IMR-90 (cell line): ENCODE results near the gene SCN1B. TPM values are rescaled to one million over a fixed set of nuclear protein-coding genes. Genes with fewer than 3 reads are reported as not detected.
"Not testable (repeated sequence)": the region's sequence is repeated elsewhere in the genome, so short reads cannot be mapped to it uniquely, and the experiment has no call there.

Experiments
- ATAC-seq: fragments of 200-7000 bp; cut with Tn5 transposase; 2 replicates; pipeline ENCODE4 v1.9.1; 2020; ENCODE audit warnings: low read depth, mild to moderate bottlenecking, moderate library complexity
- BruUV-seq: library from RNA; stranded (reverse); fragments of 400-500 nt; replicated peaks from 2 replicates; lab custom pipeline; 2021; lab: Mats Ljungman, UMichigan
- CTCF ChIA-PET: fragments of 300-600 bp; formaldehyde crosslinking; extraction: SDS; loops from one replicate; lab custom pipeline; 2021; ENCODE audit warnings: antibody characterized with exemption; lab: Yijun Ruan, JAX
- POLR2A ChIA-PET: fragments of 300-600 bp; sonication (Branson Sonifier 250); formaldehyde crosslinking; loops from one replicate; lab custom pipeline; 2022; ENCODE audit warnings: antibody characterized with exemption; ENCODE audit not compliant: unreplicated experiment; lab: Charles Lee
- DNase-seq: peaks from one replicate; pipeline ENCODE4 v3.0.0; 2013
- H2AFZ ChIP-seq: replicated peaks from 2 replicates; pipeline ENCODE3; 2013; ENCODE audit warnings: low read length, mild to moderate bottlenecking; ENCODE audit not compliant: poor library complexity
- H2AK5ac ChIP-seq: 2 replicates; pipeline ENCODE4 v1.6.1; 2013; ENCODE audit warnings: low read depth, low read length, inconsistent platforms
- H2AK9ac ChIP-seq: replicated peaks from 2 replicates; pipeline ENCODE3; 2013; ENCODE audit warnings: mild to moderate bottlenecking, low read depth, low read length, moderate library complexity; ENCODE audit not compliant: poor library complexity
- H2BK120ac ChIP-seq: 2 replicates; pipeline ENCODE4 v1.6.1; 2013; ENCODE audit warnings: low read depth, low read length, inconsistent platforms
- H2BK15ac ChIP-seq: 3 replicates; pipeline ENCODE4 v1.6.1; 2013; ENCODE audit warnings: low read depth, low read length, inconsistent platforms
- H2BK20ac ChIP-seq: 2 replicates; pipeline ENCODE4 v1.6.1; 2013; ENCODE audit warnings: low read depth, mild to moderate bottlenecking, inconsistent platforms, low read length, moderate library complexity
- H2BK5ac ChIP-seq: 2 replicates; pipeline ENCODE4 v1.6.1; 2013; ENCODE audit warnings: mild to moderate bottlenecking, low read depth, low read length, inconsistent platforms; ENCODE audit not compliant: poor library complexity, severe bottlenecking
- H3K14ac ChIP-seq: replicated peaks from 2 replicates; pipeline ENCODE4 v1.6.1; 2013; ENCODE audit warnings: low read depth, low read length, inconsistent platforms
- H3K18ac ChIP-seq: 2 replicates; pipeline ENCODE4 v1.6.1; 2013; ENCODE audit warnings: low read depth, low read length, control low read depth
- H3K23ac ChIP-seq: 2 replicates; pipeline ENCODE4 v1.6.1; 2013; ENCODE audit warnings: low read depth, low read length, inconsistent platforms
- H3K27ac ChIP-seq: 2 replicates; pipeline ENCODE4 v1.5.1; 2013; ENCODE audit warnings: mild to moderate bottlenecking, control low read depth, low read length; ENCODE audit not compliant: insufficient read depth
- H3K27me3 ChIP-seq: 2 replicates; pipeline ENCODE4 v1.6.1; 2013; ENCODE audit warnings: low read length; ENCODE audit not compliant: control insufficient read depth, insufficient read depth
- H3K36me3 ChIP-seq: 2 replicates; pipeline ENCODE4 v1.6.1; 2013; ENCODE audit warnings: low read length, mixed read lengths; ENCODE audit not compliant: control insufficient read depth, insufficient read depth
- H3K4ac ChIP-seq: 2 replicates; pipeline ENCODE4 v1.6.1; 2013; ENCODE audit warnings: low read depth, low read length, inconsistent platforms
- H3K4me1 ChIP-seq: 2 replicates; pipeline ENCODE4 v1.6.1; 2013; ENCODE audit warnings: low read length, mixed read lengths; ENCODE audit not compliant: control insufficient read depth, insufficient read depth
- H3K4me2 ChIP-seq: 2 replicates; pipeline ENCODE4 v1.6.1; 2013; ENCODE audit warnings: low read depth, mild to moderate bottlenecking, control low read depth, low read length, moderate library complexity
- H3K4me3 ChIP-seq: 2 replicates; pipeline ENCODE4 v1.5.1; 2013; ENCODE audit warnings: low read depth, mild to moderate bottlenecking, control low read depth, low read length, moderate library complexity; ENCODE audit not compliant: insufficient read depth
- H3K56ac ChIP-seq: 2 replicates; pipeline ENCODE4 v1.6.1; 2013; ENCODE audit warnings: low read length, inconsistent platforms; ENCODE audit not compliant: insufficient read depth; ENCODE audit errors: extremely low read depth
- H3K79me1 ChIP-seq, 2 experiments: 2 replicates each; pipeline ENCODE4 v1.6.1; 2013; ENCODE audit warnings: low read length in 2 of 2, inconsistent platforms in 1 of 2, low read depth in 1 of 2
- H3K9ac ChIP-seq: 2 replicates; pipeline ENCODE4 v1.6.1; 2013; ENCODE audit warnings: low read depth, low read length, control low read depth
- H3K9me1 ChIP-seq: 2 replicates; pipeline ENCODE4 v1.6.1; 2013; ENCODE audit warnings: low read length, inconsistent platforms; ENCODE audit not compliant: insufficient read depth
- H3K9me3 ChIP-seq: 2 replicates; pipeline ENCODE4 v1.6.1; 2013; ENCODE audit warnings: low read length; ENCODE audit not compliant: control insufficient read depth, insufficient read depth
- H4K20me1 ChIP-seq: 2 replicates; pipeline ENCODE4 v1.6.1; 2013; ENCODE audit warnings: low read length, inconsistent platforms; ENCODE audit not compliant: insufficient read depth
- H4K5ac ChIP-seq: 2 replicates; pipeline ENCODE4 v1.6.1; 2013; ENCODE audit warnings: mild to moderate bottlenecking, low read depth, low read length, control low read depth
- H4K8ac ChIP-seq, 2 experiments: 2 replicates each; pipeline ENCODE4 v1.6.1; 2013; ENCODE audit warnings: low read depth in 2 of 2, low read length in 2 of 2, control low read depth in 1 of 2, inconsistent platforms in 1 of 2
- H4K91ac ChIP-seq: 2 replicates; pipeline ENCODE4 v1.6.1; 2013; ENCODE audit warnings: low read depth, low read length, inconsistent platforms; ENCODE audit not compliant: insufficient read depth
- CEBPB ChIP-seq: IDR thresholded peaks from 2 replicates; pipeline ENCODE4 v1.6.1; 2012; ENCODE audit warnings: low read depth, low read length, improper control_type of control experiment
- WGBS, 2 experiments: methylation state at CpG; one replicate each; pipeline versions ENCODE4 v1.1.5 to v1.1.7; 2013; ENCODE audit warnings: missing lambda C conversion rate in 2 of 2; ENCODE audit not compliant: insufficient read length in 1 of 2; ENCODE audit errors: extremely low coverage in 2 of 2; 5-methylcytosine and 5-hydroxymethylcytosine counted together
- dilution Hi-C: fragments of 300-500 bp; cut with HindIII; formaldehyde crosslinking; loops from one replicate; pipeline ENCODE4 v1.14.3; 2018; ENCODE audit warnings: low sequenced_read_pairs; ENCODE audit not compliant: unreplicated experiment
- in situ Hi-C: fragments of 300-500 bp; cut with MboI; formaldehyde crosslinking; loops from 3 replicates; pipeline ENCODE4 v1.14.3; 2019; ENCODE audit warnings: low sequenced_read_pairs, inconsistent platforms, mixed read lengths
- intact Hi-C: fragments of 100-400 bp; cut with micrococcal nuclease; formaldehyde crosslinking; loops from 2 replicates; pipeline ENCODE4 v1.10.0; 2022
- polyA plus RNA-seq, 3 experiments: library from polyadenylated mRNA; depleted of rRNA; stranded (reverse); fragments of >200 nt; gene quantifications; 2 replicates each; pipeline ENCODE4 v1.2.3, GENCODE V29; 2012; ENCODE audit warnings: low replicate concordance in 1 of 3
- total RNA-seq: library from RNA; depleted of rRNA; stranded (reverse); fragments of >200 nt; gene quantifications from 2 replicates; pipeline ENCODE4 v1.2.3, GENCODE V29; 2012

SCN1B gene
- total and polyA plus RNA-seq, 2 of the 4 experiments (the other 2 are of a cell fraction) = 2.0 to 9.6 TPM

DNA sequence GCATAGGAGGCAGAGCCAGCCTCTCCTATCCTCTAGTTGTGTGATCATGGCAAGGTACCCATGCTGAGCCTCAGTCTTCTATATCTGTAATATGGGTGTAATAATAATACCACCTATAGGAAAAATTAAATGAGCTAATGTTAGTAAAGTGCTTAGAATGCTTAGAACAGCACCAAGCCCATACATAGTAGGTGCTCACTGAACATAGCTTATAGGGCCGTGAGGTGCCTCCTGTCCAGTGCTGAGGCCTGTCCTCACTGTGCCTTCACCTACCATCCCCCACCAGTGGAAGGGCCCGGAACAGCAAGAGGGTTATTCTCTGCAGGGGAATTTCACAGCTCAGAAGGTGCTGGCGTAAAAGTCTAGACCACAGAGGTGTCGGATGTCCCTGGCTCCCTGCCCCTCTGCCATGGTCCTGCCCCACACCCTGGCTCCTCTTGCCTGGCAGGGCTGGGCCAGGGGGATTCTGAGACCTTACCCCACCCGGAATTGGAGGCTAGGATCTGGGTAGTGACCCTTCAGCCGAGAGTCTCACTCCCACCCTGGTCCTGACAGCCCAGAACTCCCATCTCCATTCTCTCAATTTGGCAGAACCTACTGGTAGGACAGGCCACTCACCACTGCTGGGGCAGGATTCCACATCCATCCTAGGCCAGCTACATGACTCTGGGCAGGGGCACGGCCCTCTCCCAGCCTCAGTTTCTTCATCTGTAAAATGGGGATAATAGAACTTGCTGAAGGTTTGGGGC lies 2.2 kb upstream of the SCN1B start:
- H3K14ac ChIP-seq = no peak overlapping the region
- H3K79me1 ChIP-seq = no peaks in the 10 kb centered on the region
- no peak overlapping the region for H4K91ac ChIP-seq
- no peak overlapping the region for H3K4me3 ChIP-seq
- no peak overlapping the region for H2BK15ac ChIP-seq
- H3K27ac ChIP-seq = no peak overlapping the region
- H2AK5ac ChIP-seq = no peak overlapping the region
- in situ Hi-C loops (no loop called here), dilution Hi-C loops (no loop called here), intact Hi-C loops (no loop called here)
- no peak for ATAC-seq
- no peak overlapping the region for H2BK20ac ChIP-seq
- peaks cover 42% of the 10 kb centered on the region for H3K36me3 ChIP-seq
- no peak overlapping the region for H3K9ac ChIP-seq
- H3K9me1 ChIP-seq = no peaks in the 10 kb centered on the region
- no peaks in the 10 kb centered on the region; the same call in 1 of the 2 replicates for H3K27me3 ChIP-seq
- H2BK5ac ChIP-seq = no peak overlapping the region
- H3K56ac ChIP-seq = no peak overlapping the region
- H4K5ac ChIP-seq = no peak overlapping the region
- no TSS peak for BruUV-seq
- 89% methylated on average over 5 of the region's 7 CpGs; no CpG with 5 or more reads in 1 of the 2 experiments for WGBS, 2 experiments
- no peaks in the 10 kb centered on the region for H3K9me3 ChIP-seq
- no peak overlapping the region for H3K4me2 ChIP-seq
- H2AFZ ChIP-seq = no peak overlapping the region
- DNase-seq = peak; percentile 27
- no peaks in the 10 kb centered on the region; the same call in 1 of the 2 replicates for H4K20me1 ChIP-seq
- H2BK120ac ChIP-seq = no peak overlapping the region
- no peak overlapping the region for H3K23ac ChIP-seq
- ChIA-PET CTCF (no interaction called here), POLR2A (no interaction called here)
- TF ChIP-seq CEBPB = no peak
- peaks cover 3% of the 10 kb centered on the region; the same call in 1 of the 2 replicates for H3K4me1 ChIP-seq
- H2AK9ac ChIP-seq = no peak overlapping the region
- H4K8ac ChIP-seq = no peak overlapping the region
- H3K18ac ChIP-seq = no peak overlapping the region
- H3K4ac ChIP-seq = no peak overlapping the region

DNA sequence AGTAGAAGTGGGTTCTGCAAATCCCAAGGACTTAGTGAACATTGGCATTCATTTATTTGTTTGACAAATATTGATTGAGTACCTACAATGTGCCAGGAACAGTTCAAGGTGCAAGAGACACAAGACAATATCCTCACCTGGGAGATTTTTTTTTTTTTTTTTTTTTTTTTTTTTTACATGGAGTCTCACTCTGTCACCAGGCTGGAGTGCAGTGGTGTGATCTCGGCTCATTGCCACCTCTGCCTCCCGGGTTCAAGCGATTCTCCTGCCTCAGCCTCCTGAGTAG lies 1.7 kb upstream of the SCN1B start:
- H2AK9ac ChIP-seq, H2BK20ac ChIP-seq, in situ Hi-C loops, H3K9me3 ChIP-seq, H3K4me3 ChIP-seq, intact Hi-C loops, H2AFZ ChIP-seq, H3K9ac ChIP-seq, H3K18ac ChIP-seq, H3K27me3 ChIP-seq, H4K91ac ChIP-seq, H2BK15ac ChIP-seq, dilution Hi-C loops, H4K5ac ChIP-seq, H2AK5ac ChIP-seq, BruUV-seq, ATAC-seq, H3K9me1 ChIP-seq, H3K56ac ChIP-seq, H3K4me1 ChIP-seq, DNase-seq, H3K79me1 ChIP-seq, H2BK120ac ChIP-seq, H4K8ac ChIP-seq, H3K14ac ChIP-seq, H4K20me1 ChIP-seq, H3K4ac ChIP-seq, H2BK5ac ChIP-seq, H3K23ac ChIP-seq, H3K4me2 ChIP-seq, POLR2A ChIA-PET, H3K27ac ChIP-seq: not testable (repeated sequence)
- peaks cover 37% of the 10 kb centered on the region for H3K36me3 ChIP-seq
- no CpG with 5 or more reads among the region's 3 CpGs for WGBS, 2 experiments
- CTCF ChIA-PET = interaction anchor here (0.7 kb wide), 1 partner anchor 16 kb away, joined by 3 read pairs; no protein-coding TSS in a partner anchor
